ENCODE results near the gene RAB11A. TPM values are rescaled to one million over a fixed set of nuclear protein-coding genes. Genes with fewer than 3 reads are reported as not detected.

Gene RAB11A
- total and polyA plus RNA-seq, 2 donors (not counting 1 experiment from before 2014, with no cell fraction given): 83.2 to 126 TPM

- ATAC-seq (ENCODE audit: low read depth) (no peak), DNase-seq (no peak)
- Mint-ChIP-seq H3K4me3 (no peak overlapping the region), H3K4me1 (peaks cover 39% of the 10 kb centered on the region), H3K27me3 (no peaks in the 10 kb centered on the region), H3K27ac (peak overlapping the region; percentile 13), H3K9me3 (ENCODE audit: insufficient read depth) (no peaks in the 10 kb centered on the region)
- POLR2A ChIA-PET: interaction anchor here (0.6 kb wide), 1 partner anchor 22 kb away, joined by 9 read pairs; no protein-coding TSS in a partner anchor
- H3K36me3 ChIP-seq (replicated peaks in 1 of 2; ENCODE audit: control extremely low read depth in 1 of 2, control insufficient read depth in 1 of 2, extremely low read depth in 1 of 2, insufficient read depth in 2 of 2, low read length in 1 of 2): no peaks in the 10 kb centered on the region
- no peak overlapping the region for H3K27ac ChIP-seq (ENCODE audit: low read length in 2 of 2)
- H3K9me3 ChIP-seq (ENCODE audit: control extremely low read depth in 1 of 3, control insufficient read depth in 2 of 3, insufficient read depth in 1 of 3, low read length in 2 of 3): no peaks in the 10 kb centered on the region
- peaks cover 21 to 22% of the 10 kb centered on the region in 2 donors for H3K4me1 ChIP-seq (ENCODE audit: control insufficient read depth in 2 of 2, insufficient read depth in 2 of 2, low read length in 2 of 2)
- intact Hi-C loops (cut with micrococcal nuclease): no loop called here
- no peak for TF ChIP-seq EZH2 (IDR thresholded peaks at IDR 0.05; ENCODE audit: borderline replicate concordance, insufficient read depth, low read depth, low read length, poor library complexity, severe bottlenecking)
- TF ChIP-seq, protein P1, sequence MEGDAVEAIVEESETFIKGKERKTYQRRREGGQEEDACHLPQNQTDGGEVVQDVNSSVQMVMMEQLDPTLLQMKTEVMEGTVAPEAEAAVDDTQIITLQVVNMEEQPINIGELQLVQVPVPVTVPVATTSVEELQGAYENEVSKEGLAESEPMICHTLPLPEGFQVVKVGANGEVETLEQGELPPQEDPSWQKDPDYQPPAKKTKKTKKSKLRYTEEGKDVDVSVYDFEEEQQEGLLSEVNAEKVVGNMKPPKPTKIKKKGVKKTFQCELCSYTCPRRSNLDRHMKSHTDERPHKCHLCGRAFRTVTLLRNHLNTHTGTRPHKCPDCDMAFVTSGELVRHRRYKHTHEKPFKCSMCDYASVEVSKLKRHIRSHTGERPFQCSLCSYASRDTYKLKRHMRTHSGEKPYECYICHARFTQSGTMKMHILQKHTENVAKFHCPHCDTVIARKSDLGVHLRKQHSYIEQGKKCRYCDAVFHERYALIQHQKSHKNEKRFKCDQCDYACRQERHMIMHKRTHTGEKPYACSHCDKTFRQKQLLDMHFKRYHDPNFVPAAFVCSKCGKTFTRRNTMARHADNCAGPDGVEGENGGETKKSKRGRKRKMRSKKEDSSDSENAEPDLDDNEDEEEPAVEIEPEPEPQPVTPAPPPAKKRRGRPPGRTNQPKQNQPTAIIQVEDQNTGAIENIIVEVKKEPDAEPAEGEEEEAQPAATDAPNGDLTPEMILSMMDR (IDR thresholded peaks at IDR 0.05): no peak
- no peak overlapping the region for H2AFZ ChIP-seq (ENCODE audit: insufficient read depth, low read depth, low read length, poor library complexity, severe bottlenecking)
- no peaks in the 10 kb centered on the region for H3K79me2 ChIP-seq (ENCODE audit: control insufficient read depth, insufficient read depth, low read length)
- H3K27me3 ChIP-seq (replicated peaks in 1 of 4; ENCODE audit: control extremely low read depth in 1 of 4, control insufficient read depth in 3 of 4, insufficient read depth in 4 of 4, low read length in 3 of 4): no peaks in the 10 kb centered on the region
- CTCF ChIA-PET: interaction anchor here (0.6 to 2.7 kb wide), 12 partner anchors 9 to 197 kb away, joined by 3 to 13 read pairs (median 3); no protein-coding TSS in a partner anchor
- no peaks in the 10 kb centered on the region for H4K20me1 ChIP-seq (ENCODE audit: control insufficient read depth, insufficient read depth, low read length, poor library complexity, severe bottlenecking)
- H3K4me2 ChIP-seq (replicated peaks; ENCODE audit: low read depth, low read length, poor library complexity, severe bottlenecking): no peak overlapping the region
- 100% methylated on average over 4 of the region's 8 CpGs for WGBS (ENCODE audit: insufficient coverage)
- no peak overlapping the region for H3K9ac ChIP-seq (ENCODE audit: low read length)
- H3K4me3 ChIP-seq (ENCODE audit: control extremely low read depth in 1 of 5, extremely low read depth in 1 of 5, insufficient read depth in 1 of 5, low read depth in 2 of 5, low read length in 4 of 5): no peak overlapping the region
These were observed 34.5 kb upstream of the RAB11A start for GRCh38 chr15:65834603-65835282.

GRCh38 chr15:65835447-65835846 is 33.8 kb upstream of the RAB11A start:
- H3K9ac ChIP-seq (ENCODE audit: low read length): no peak overlapping the region
- no peak overlapping the region for H3K4me3 ChIP-seq (ENCODE audit: control extremely low read depth in 1 of 5, extremely low read depth in 1 of 5, insufficient read depth in 1 of 5, low read depth in 2 of 5, low read length in 4 of 5)
- no peak overlapping the region for H3K4me2 ChIP-seq (replicated peaks; ENCODE audit: low read depth, low read length, poor library complexity, severe bottlenecking)
- Mint-ChIP-seq H3K4me1 (peaks cover 39% of the 10 kb centered on the region), H3K27ac (peak overlapping the region; percentile 13), H3K27me3 (no peaks in the 10 kb centered on the region), H3K9me3 (ENCODE audit: insufficient read depth) (no peaks in the 10 kb centered on the region), H3K4me3 (no peak overlapping the region)
- no peaks in the 10 kb centered on the region for H3K79me2 ChIP-seq (ENCODE audit: control insufficient read depth, insufficient read depth, low read length)
- H3K27ac ChIP-seq (ENCODE audit: low read length in 2 of 2): no peak overlapping the region
- WGBS (ENCODE audit: insufficient coverage): 48% methylated on average over 2 of the region's 4 CpGs
- TF ChIP-seq, protein P1 (IDR thresholded peaks at IDR 0.05): no peak
- TF ChIP-seq EZH2 (IDR thresholded peaks at IDR 0.05; ENCODE audit: borderline replicate concordance, insufficient read depth, low read depth, low read length, poor library complexity, severe bottlenecking): no peak
- no peak for ATAC-seq (ENCODE audit: low read depth)
- H3K4me1 ChIP-seq (ENCODE audit: control insufficient read depth in 2 of 2, insufficient read depth in 2 of 2, low read length in 2 of 2): peaks cover 21 to 22% of the 10 kb centered on the region in 2 donors
- H3K9me3 ChIP-seq (ENCODE audit: control extremely low read depth in 1 of 3, control insufficient read depth in 2 of 3, insufficient read depth in 1 of 3, low read length in 2 of 3): no peaks in the 10 kb centered on the region
- ChIA-PET CTCF (interaction anchor here (0.6 to 2.7 kb wide), 11 partner anchors 10 to 197 kb away, joined by 3 to 13 read pairs (median 3); no protein-coding TSS in a partner anchor), POLR2A (interaction anchor here (0.6 kb wide), 1 partner anchor 23 kb away, joined by 9 read pairs; no protein-coding TSS in a partner anchor)
- H3K36me3 ChIP-seq (replicated peaks in 1 of 2; ENCODE audit: control extremely low read depth in 1 of 2, control insufficient read depth in 1 of 2, extremely low read depth in 1 of 2, insufficient read depth in 2 of 2, low read length in 1 of 2): no peaks in the 10 kb centered on the region
- H2AFZ ChIP-seq (ENCODE audit: insufficient read depth, low read depth, low read length, poor library complexity, severe bottlenecking): peak overlapping the region; percentile 23
- H3K27me3 ChIP-seq (replicated peaks in 1 of 4; ENCODE audit: control extremely low read depth in 1 of 4, control insufficient read depth in 3 of 4, insufficient read depth in 4 of 4, low read length in 3 of 4): no peaks in the 10 kb centered on the region
- intact Hi-C loops (cut with micrococcal nuclease): no loop called here
- no peaks in the 10 kb centered on the region for H4K20me1 ChIP-seq (ENCODE audit: control insufficient read depth, insufficient read depth, low read length, poor library complexity, severe bottlenecking)
- DNase-seq: no peak
